GM23338 (cell line): ENCODE measurements around the gene GMPPB. TPM values are rescaled to one million over a fixed set of nuclear protein-coding genes. Genes with fewer than 3 reads are reported as not detected.

ENCODE experiments used
- ATAC-seq: fragments of 200-7000 bp; cut with Tn5 transposase; 3 replicates; pipeline ENCODE4 v1.9.1; 2020
- DNase-seq: peaks from one replicate; pipeline ENCODE4 v3.0.0-alpha.2; 2015; ENCODE audit warnings: low spot score
- H2AFZ ChIP-seq: fragments of 200-600 bp; sonication (generic); 2 replicates; pipeline ENCODE4 v1.8.0; 2016; ENCODE audit warnings: antibody characterized with exemption, mild to moderate bottlenecking, moderate library complexity
- H3F3A ChIP-seq: fragments of 200-600 bp; sonication (generic); replicated peaks from 2 replicates; pipeline ENCODE4 v1.8.0; 2017; ENCODE audit warnings: antibody characterized with exemption, mixed run types, low read depth
- H3K27ac ChIP-seq: fragments of 200-600 bp; sonication (generic); 2 replicates; pipeline ENCODE4 v1.6.1; 2016; ENCODE audit warnings: low read depth
- H3K27me3 ChIP-seq: fragments of 200-600 bp; sonication (generic); 2 replicates; pipeline ENCODE4 v1.8.0; 2016; ENCODE audit warnings: mild to moderate bottlenecking, mixed run types, moderate library complexity; ENCODE audit not compliant: insufficient read depth
- H3K36me3 ChIP-seq: fragments of 200-600 bp; sonication (generic); 2 replicates; pipeline ENCODE4 v1.8.0; 2016; ENCODE audit warnings: mild to moderate bottlenecking; ENCODE audit not compliant: insufficient read depth
- H3K4me1 ChIP-seq: fragments of 200-600 bp; sonication (generic); 2 replicates; pipeline ENCODE4 v1.8.0; 2016; ENCODE audit warnings: mild to moderate bottlenecking, moderate library complexity; ENCODE audit not compliant: insufficient read depth
- H3K4me2 ChIP-seq: fragments of 200-600 bp; sonication (generic); 2 replicates; pipeline ENCODE4 v1.7.1; 2017; ENCODE audit warnings: mixed run types
- H3K4me3 ChIP-seq: fragments of 200-600 bp; sonication (generic); 2 replicates; pipeline ENCODE4 v1.6.1; 2016; ENCODE audit warnings: mixed run types
- H3K79me2 ChIP-seq: fragments of 200-600 bp; sonication (generic); replicated peaks from 2 replicates; pipeline ENCODE4 v1.8.0; 2017; ENCODE audit warnings: mild to moderate bottlenecking; ENCODE audit not compliant: insufficient read depth
- H3K9me2 ChIP-seq: fragments of 200-600 bp; sonication (generic); 2 replicates; pipeline ENCODE4 v1.8.0; 2017; ENCODE audit not compliant: insufficient read depth
- H4K20me1 ChIP-seq: fragments of 200-600 bp; sonication (generic); replicated peaks from 2 replicates; pipeline ENCODE4 v1.8.0; 2017; ENCODE audit warnings: mild to moderate bottlenecking; ENCODE audit not compliant: insufficient read depth
- H3K27ac Mint-ChIP-seq: 2 replicates; pipeline ENCODE4 v1.8.0; 2020; ENCODE audit warnings: inconsistent platforms, mild to moderate bottlenecking, moderate library complexity, mixed read lengths
- H3K27me3 Mint-ChIP-seq: 3 replicates; pipeline ENCODE4 v1.8.0; 2022; ENCODE audit warnings: low read depth, mild to moderate bottlenecking, moderate library complexity, mixed read lengths, inconsistent platforms; ENCODE audit not compliant: insufficient read depth, poor library complexity
- H3K36me3 Mint-ChIP-seq: 3 replicates; pipeline ENCODE4 v1.8.0; 2021; ENCODE audit warnings: low read depth, mild to moderate bottlenecking, inconsistent platforms, moderate library complexity, mixed read lengths
- H3K4me1 Mint-ChIP-seq: 3 replicates; pipeline ENCODE4 v1.8.0; 2020; ENCODE audit warnings: mild to moderate bottlenecking, inconsistent platforms, mixed read lengths
- H3K4me3 Mint-ChIP-seq: 3 replicates; pipeline ENCODE4 v1.8.0; 2021; ENCODE audit warnings: moderate library complexity, mild to moderate bottlenecking, inconsistent platforms, mixed read lengths
- H3K9me3 Mint-ChIP-seq: 3 replicates; pipeline ENCODE4 v1.8.0; 2020; ENCODE audit warnings: moderate library complexity, mild to moderate bottlenecking, inconsistent platforms, mixed read lengths
- CREB1 ChIP-seq: fragments of 250-450 bp; sonication (Bioruptor Pico); IDR thresholded peaks from 2 replicates; pipeline ENCODE4 v1.5.0; 2020; ENCODE audit warnings: low read depth, mild to moderate bottlenecking, moderate library complexity
- JUNB ChIP-seq: IDR thresholded peaks from one replicate; pipeline ENCODE4 v1.6.1; 2016; ENCODE audit warnings: antibody characterized with exemption; ENCODE audit not compliant: unreplicated experiment
- POLR2AphosphoS5 ChIP-seq: IDR thresholded peaks from 2 replicates; pipeline ENCODE4 v1.6.1; 2016; ENCODE audit warnings: antibody characterized with exemption, low read depth
- STAT1 ChIP-seq: IDR thresholded peaks from one replicate; pipeline ENCODE4 v1.6.1; 2016; ENCODE audit warnings: antibody characterized with exemption; ENCODE audit not compliant: unreplicated experiment
- ZNF331 ChIP-seq: fragments of 250-450 bp; sonication (Bioruptor Pico); IDR thresholded peaks from 2 replicates; pipeline ENCODE4 v1.5.0; 2020; ENCODE audit warnings: low read depth, mild to moderate bottlenecking, moderate library complexity
- ZNF462 ChIP-seq: fragments of 250-450 bp; sonication (Bioruptor Pico); IDR thresholded peaks from 2 replicates; pipeline ENCODE4 v1.5.0; 2020; ENCODE audit warnings: mild to moderate bottlenecking, moderate library complexity
- polyA plus RNA-seq: library from polyadenylated mRNA; unstranded; fragments of >200 nt; fragmentation: Nextera tagmentation; extraction: Ambion mirVana; gene quantifications from 2 replicates; pipeline ENCODE4 v1.2.1, GENCODE V29; 2016
- total RNA-seq: library from RNA; depleted of rRNA; stranded (reverse); fragments of >200 nt; shearing (Covaris generic); gene quantifications from 2 replicates; pipeline ENCODE4 v1.2.3, GENCODE V29; 2014

Gene GMPPB
- total and polyA plus RNA-seq, 2 experiments from 2014 or later: 10.2 to 36.1 TPM

- TF ChIP-seq ZNF462 (CRISPR knock-in tag): no peak
- no peak for TF ChIP-seq JUNB
- TF ChIP-seq CREB1 (CRISPR knock-in tag): no peak
- no peak for TF ChIP-seq STAT1
These were observed 40.2 kb upstream of the GMPPB start (continued) for GRCh38 chr3:49763981-49764380.

GRCh38 chr3:49761661-49762060 is 37.9 kb upstream of the GMPPB start:
- Histone ChIP-seq H2AFZ (no peak overlapping the region), H3K79me2 (peaks cover 100% of the 10 kb centered on the region), H4K20me1 (peaks cover 45% of the 10 kb centered on the region), H3K4me2 (no peak overlapping the region), H3K27me3 (no peaks in the 10 kb centered on the region), H3K9me2 (no peaks in the 10 kb centered on the region), H3K4me3 (no peak overlapping the region), H3K36me3 (no peaks in the 10 kb centered on the region), H3K4me1 (no peaks in the 10 kb centered on the region), H3K27ac (no peak overlapping the region), H3F3A (0 out of 2 replicates have a peak, but pooled peaks cover 5% of the 10 kb centered on the region)
- Mint-ChIP-seq H3K9me3 (no peaks in the 10 kb centered on the region), H3K27ac (no peak overlapping the region), H3K4me3 (no peak overlapping the region), H3K36me3 (no peaks in the 10 kb centered on the region), H3K27me3 (no peaks in the 10 kb centered on the region), H3K4me1 (no peaks in the 10 kb centered on the region)
- DNase-seq (no peak), ATAC-seq (no peak)
- TF ChIP-seq STAT1: no peak
- no peak for TF ChIP-seq POLR2AphosphoS5
- no peak for TF ChIP-seq ZNF331 (CRISPR knock-in tag)
